ENCODE measurements around the gene C19orf25. TPM values are rescaled to one million over a fixed set of nuclear protein-coding genes. Genes with fewer than 3 reads are reported as not detected.

The C19orf25 gene
- total and polyA plus RNA-seq, 2 of the 13 experiments (the other 11 are each of a cell fraction or from before 2014, with no cell fraction given): 14.2 to 32.4 TPM

DNA sequence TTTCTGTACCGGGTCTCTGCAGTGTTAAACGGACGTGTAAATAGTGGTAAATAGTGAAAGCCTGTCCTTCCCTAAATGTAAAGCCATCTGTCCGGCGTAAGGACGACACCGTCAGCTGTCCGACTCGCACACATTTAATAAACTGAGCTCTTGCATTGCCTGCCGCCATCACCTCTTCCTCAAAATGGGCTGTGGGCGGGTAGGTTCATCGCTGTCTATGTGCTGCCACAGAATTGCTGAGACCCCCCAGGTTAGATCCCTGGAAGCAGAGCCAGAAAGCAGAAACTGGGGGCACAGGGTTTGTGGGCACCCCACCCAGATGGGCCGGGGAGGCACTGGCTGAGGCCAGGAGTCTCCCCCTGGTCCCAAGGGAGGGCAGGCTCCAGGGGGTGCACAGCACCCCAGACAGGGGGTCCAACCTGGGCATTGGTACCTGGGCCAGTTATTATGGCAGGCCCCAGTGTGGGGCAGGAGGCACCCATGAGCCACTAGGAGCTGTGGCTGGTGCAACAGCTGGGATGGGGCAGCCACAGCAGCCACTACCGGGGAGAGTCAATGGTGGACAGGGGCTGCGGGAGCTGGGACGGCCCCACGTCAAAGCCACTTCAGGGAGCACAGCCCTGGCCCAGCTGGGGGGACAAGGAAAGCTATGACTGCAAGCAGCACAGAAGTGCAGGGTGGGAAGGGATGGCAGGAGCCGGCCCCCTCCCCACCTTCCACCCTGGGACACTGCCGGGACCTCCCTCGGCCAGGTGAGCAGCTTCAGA is 5.7 kb downstream of the C19orf25 start:
- Histone ChIP-seq H3K4me1 (ENCODE audit: insufficient read depth, low read length) (peaks cover 40% of the 10 kb centered on the region), H2AFZ (ENCODE audit: low read length) (no peak overlapping the region), H3K27me3 (ENCODE audit: control insufficient read depth in 1 of 2, insufficient read depth in 2 of 2, low read length in 2 of 2) (no peaks in the 10 kb centered on the region), H3K9ac (ENCODE audit: insufficient read depth, low read depth, low read length) (no peak overlapping the region), H3K4me2 (ENCODE audit: low read depth, low read length) (no peak overlapping the region), H4K20me1 (ENCODE audit: insufficient read depth, low read length) (peaks cover 12% of the 10 kb centered on the region), H3K79me2 (ENCODE audit: insufficient read depth, low read length) (peaks cover 11% of the 10 kb centered on the region), H3K36me3 (replicated peaks in 1 of 2; ENCODE audit: control insufficient read depth in 1 of 2, insufficient read depth in 2 of 2, low read length in 2 of 2) (peaks cover 2 to 8% of the 10 kb centered on the region in 2 experiments; a peak in 3 of 5 replicates), H3K4me3 (replicated peaks in 1 of 3; ENCODE audit: insufficient read depth in 1 of 3, low read depth in 2 of 3, low read length in 3 of 3) (no peak overlapping the region), H3K27ac (ENCODE audit: extremely low read length, insufficient read depth, low read length) (no peak overlapping the region), H3K9me3 (ENCODE audit: low read length) (no peaks in the 10 kb centered on the region)
- DNase-seq (ENCODE audit: low spot score) (no peak), ATAC-seq (no peak), FAIRE-seq (no peak)
- 95% methylated on average over 17 of the region's 20 CpGs for WGBS (ENCODE audit: low lambda C conversion rate)
- intact Hi-C loops (cut with micrococcal nuclease; ENCODE audit: unreplicated experiment) (no loop called here), in situ Hi-C loops (cut with HindIII; ENCODE audit: extremely low pct_ligation_motif_present, low pct_unique_long_range_greater_than_20kb) (no loop called here)
- CTCF ChIA-PET (ENCODE audit: low intra/inter-chr PET ratio, low total read pairs): no interaction called here
- BruUV-seq (replicated peaks): no TSS peak
- POLR2A ChIA-PET: no interaction called here
- TF ChIP-seq PITX1 (CRISPR knock-in tag; IDR thresholded peaks at IDR 0.05) (no peak), AGO1 (IDR thresholded peaks at IDR 0.05; ENCODE audit: low read depth, low read length, poor library complexity, severe bottlenecking) (peak; percentile 14), POLR2G (IDR thresholded peaks at IDR 0.05; ENCODE audit: low read depth, low read length) (peak; percentile 62), RNF2 (conservative IDR thresholded peaks at IDR 0.05; ENCODE audit: low read depth) (no peak), AKAP8 (CRISPR knock-in tag; IDR thresholded peaks at IDR 0.05) (peak; percentile 54), CCAR2 (optimal IDR thresholded peaks at IDR 0.05; ENCODE audit: low read depth, low read length) (no peak), ZNF766 (CRISPR knock-in tag; IDR thresholded peaks at IDR 0.05; ENCODE audit: borderline replicate concordance) (no peak), AGO2 (optimal IDR thresholded peaks at IDR 0.05; ENCODE audit: low read depth, low read length) (peak; percentile 71), PHF21A (CRISPR knock-in tag; IDR thresholded peaks at IDR 0.05) (no peak), NFE2L1 (CRISPR knock-in tag; IDR thresholded peaks at IDR 0.05; ENCODE audit: borderline replicate concordance) (no peak)
- TF ChIP-seq, protein P1, sequence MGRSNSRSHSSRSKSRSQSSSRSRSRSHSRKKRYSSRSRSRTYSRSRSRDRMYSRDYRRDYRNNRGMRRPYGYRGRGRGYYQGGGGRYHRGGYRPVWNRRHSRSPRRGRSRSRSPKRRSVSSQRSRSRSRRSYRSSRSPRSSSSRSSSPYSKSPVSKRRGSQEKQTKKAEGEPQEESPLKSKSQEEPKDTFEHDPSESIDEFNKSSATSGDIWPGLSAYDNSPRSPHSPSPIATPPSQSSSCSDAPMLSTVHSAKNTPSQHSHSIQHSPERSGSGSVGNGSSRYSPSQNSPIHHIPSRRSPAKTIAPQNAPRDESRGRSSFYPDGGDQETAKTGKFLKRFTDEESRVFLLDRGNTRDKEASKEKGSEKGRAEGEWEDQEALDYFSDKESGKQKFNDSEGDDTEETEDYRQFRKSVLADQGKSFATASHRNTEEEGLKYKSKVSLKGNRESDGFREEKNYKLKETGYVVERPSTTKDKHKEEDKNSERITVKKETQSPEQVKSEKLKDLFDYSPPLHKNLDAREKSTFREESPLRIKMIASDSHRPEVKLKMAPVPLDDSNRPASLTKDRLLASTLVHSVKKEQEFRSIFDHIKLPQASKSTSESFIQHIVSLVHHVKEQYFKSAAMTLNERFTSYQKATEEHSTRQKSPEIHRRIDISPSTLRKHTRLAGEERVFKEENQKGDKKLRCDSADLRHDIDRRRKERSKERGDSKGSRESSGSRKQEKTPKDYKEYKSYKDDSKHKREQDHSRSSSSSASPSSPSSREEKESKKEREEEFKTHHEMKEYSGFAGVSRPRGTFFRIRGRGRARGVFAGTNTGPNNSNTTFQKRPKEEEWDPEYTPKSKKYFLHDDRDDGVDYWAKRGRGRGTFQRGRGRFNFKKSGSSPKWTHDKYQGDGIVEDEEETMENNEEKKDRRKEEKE (IDR thresholded peaks at IDR 0.05): no peak
- TF ChIP-seq, protein P2, sequence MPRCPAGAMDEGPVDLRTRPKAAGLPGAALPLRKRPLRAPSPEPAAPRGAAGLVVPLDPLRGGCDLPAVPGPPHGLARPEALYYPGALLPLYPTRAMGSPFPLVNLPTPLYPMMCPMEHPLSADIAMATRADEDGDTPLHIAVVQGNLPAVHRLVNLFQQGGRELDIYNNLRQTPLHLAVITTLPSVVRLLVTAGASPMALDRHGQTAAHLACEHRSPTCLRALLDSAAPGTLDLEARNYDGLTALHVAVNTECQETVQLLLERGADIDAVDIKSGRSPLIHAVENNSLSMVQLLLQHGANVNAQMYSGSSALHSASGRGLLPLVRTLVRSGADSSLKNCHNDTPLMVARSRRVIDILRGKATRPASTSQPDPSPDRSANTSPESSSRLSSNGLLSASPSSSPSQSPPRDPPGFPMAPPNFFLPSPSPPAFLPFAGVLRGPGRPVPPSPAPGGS (CRISPR knock-in tag; IDR thresholded peaks at IDR 0.05): no peak
- TF ChIP-seq, protein P3, sequence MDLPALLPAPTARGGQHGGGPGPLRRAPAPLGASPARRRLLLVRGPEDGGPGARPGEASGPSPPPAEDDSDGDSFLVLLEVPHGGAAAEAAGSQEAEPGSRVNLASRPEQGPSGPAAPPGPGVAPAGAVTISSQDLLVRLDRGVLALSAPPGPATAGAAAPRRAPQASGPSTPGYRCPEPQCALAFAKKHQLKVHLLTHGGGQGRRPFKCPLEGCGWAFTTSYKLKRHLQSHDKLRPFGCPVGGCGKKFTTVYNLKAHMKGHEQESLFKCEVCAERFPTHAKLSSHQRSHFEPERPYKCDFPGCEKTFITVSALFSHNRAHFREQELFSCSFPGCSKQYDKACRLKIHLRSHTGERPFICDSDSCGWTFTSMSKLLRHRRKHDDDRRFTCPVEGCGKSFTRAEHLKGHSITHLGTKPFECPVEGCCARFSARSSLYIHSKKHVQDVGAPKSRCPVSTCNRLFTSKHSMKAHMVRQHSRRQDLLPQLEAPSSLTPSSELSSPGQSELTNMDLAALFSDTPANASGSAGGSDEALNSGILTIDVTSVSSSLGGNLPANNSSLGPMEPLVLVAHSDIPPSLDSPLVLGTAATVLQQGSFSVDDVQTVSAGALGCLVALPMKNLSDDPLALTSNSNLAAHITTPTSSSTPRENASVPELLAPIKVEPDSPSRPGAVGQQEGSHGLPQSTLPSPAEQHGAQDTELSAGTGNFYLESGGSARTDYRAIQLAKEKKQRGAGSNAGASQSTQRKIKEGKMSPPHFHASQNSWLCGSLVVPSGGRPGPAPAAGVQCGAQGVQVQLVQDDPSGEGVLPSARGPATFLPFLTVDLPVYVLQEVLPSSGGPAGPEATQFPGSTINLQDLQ (CRISPR knock-in tag; IDR thresholded peaks at IDR 0.05): 0 out of 2 replicates have a peak, but pooled peaks have one; percentile 36
- TF ChIP-seq, protein P4, sequence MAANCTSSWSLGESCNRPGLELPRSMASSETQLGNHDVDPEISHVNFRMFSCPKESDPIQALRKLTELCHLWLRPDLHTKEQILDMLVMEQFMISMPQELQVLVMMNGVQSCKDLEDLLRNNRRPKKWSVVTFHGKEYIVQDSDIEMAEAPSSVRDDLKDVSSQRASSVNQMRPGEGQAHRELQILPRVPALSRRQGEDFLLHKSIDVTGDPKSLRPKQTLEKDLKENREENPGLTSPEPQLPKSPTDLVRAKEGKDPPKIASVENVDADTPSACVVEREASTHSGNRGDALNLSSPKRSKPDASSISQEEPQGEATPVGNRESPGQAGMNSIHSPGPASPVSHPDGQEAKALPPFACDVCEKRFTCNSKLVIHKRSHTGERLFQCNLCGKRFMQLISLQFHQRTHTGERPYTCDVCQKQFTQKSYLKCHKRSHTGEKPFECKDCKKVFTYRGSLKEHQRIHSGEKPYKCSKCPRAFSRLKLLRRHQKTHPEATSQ (CRISPR knock-in tag; IDR thresholded peaks at IDR 0.05; ENCODE audit: borderline replicate concordance): no peak
